ENCODE results near the gene CPXM2.

DNA sequence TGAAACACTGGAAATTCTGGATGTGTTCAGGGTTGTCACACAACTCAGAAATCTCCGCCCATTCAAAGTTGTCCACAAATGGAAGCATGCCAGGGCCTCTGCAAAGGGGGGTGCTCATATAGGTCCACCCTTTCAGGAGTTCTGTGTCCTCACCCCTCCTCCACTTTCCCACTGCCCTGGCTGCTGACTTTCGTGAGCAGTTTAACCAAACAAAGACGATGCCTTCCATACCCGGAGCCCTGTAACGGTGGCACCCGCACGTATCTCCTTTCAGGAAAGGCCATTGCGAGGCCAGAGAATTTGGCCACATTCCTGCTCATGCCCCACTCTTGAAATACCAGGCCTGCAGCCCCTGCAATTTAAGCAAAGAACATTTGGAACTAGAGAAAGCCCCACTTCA is 1.4 kb downstream of the CPXM2 start:
- TF ChIP-seq, protein P1, sequence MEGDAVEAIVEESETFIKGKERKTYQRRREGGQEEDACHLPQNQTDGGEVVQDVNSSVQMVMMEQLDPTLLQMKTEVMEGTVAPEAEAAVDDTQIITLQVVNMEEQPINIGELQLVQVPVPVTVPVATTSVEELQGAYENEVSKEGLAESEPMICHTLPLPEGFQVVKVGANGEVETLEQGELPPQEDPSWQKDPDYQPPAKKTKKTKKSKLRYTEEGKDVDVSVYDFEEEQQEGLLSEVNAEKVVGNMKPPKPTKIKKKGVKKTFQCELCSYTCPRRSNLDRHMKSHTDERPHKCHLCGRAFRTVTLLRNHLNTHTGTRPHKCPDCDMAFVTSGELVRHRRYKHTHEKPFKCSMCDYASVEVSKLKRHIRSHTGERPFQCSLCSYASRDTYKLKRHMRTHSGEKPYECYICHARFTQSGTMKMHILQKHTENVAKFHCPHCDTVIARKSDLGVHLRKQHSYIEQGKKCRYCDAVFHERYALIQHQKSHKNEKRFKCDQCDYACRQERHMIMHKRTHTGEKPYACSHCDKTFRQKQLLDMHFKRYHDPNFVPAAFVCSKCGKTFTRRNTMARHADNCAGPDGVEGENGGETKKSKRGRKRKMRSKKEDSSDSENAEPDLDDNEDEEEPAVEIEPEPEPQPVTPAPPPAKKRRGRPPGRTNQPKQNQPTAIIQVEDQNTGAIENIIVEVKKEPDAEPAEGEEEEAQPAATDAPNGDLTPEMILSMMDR (IDR thresholded peaks at IDR 0.05; ENCODE audit: insufficient read depth, low read length, poor library complexity, severe bottlenecking), result no peak
- TF ChIP-seq EZH2phosphoT487 (conservative IDR thresholded peaks at IDR 0.05; ENCODE audit: low read length), result no peak

Data from SU-DHL-6 (cell line).